Endothelial cell (in vitro differentiated cells): ENCODE data around the gene IFT43. TPM values are rescaled to one million over a fixed set of nuclear protein-coding genes. Genes with fewer than 3 reads are reported as not detected.

Experiments
- DNase-seq: peaks from one replicate; pipeline ENCODE4 v3.0.0; 2021; ENCODE audit warnings: low spot score
- H3K27ac Mint-ChIP-seq: one replicate; pipeline ENCODE4 v1.8.0; 2021; ENCODE audit warnings: mixed read lengths, inconsistent platforms; ENCODE audit not compliant: unreplicated experiment
- H3K27me3 Mint-ChIP-seq: one replicate; pipeline ENCODE4 v1.8.0; 2021; ENCODE audit warnings: mild to moderate bottlenecking, moderate library complexity, mixed read lengths, inconsistent platforms; ENCODE audit not compliant: unreplicated experiment
- H3K36me3 Mint-ChIP-seq: one replicate; pipeline ENCODE4 v1.8.0; 2021; ENCODE audit warnings: mild to moderate bottlenecking, low read depth, mixed read lengths, inconsistent platforms; ENCODE audit not compliant: unreplicated experiment
- H3K4me1 Mint-ChIP-seq: one replicate; pipeline ENCODE4 v1.8.0; 2021; ENCODE audit warnings: mild to moderate bottlenecking, mixed read lengths, inconsistent platforms; ENCODE audit not compliant: unreplicated experiment
- H3K4me3 Mint-ChIP-seq: one replicate; pipeline ENCODE4 v1.8.0; 2021; ENCODE audit warnings: mild to moderate bottlenecking, mixed read lengths, inconsistent platforms; ENCODE audit not compliant: unreplicated experiment
- H3K9me3 Mint-ChIP-seq: one replicate; pipeline ENCODE4 v1.8.0; 2021; ENCODE audit warnings: mixed read lengths, inconsistent platforms; ENCODE audit not compliant: unreplicated experiment
- CTCF ChIP-seq: fragments of 200-600 bp; sonication (generic); IDR thresholded peaks from one replicate; pipeline ENCODE4 v1.5.0; 2021; ENCODE audit warnings: antibody characterized with exemption; ENCODE audit not compliant: unreplicated experiment
- total RNA-seq: library from RNA; stranded (reverse); fragmentation: NEBNext Ultra II Directional; extraction: Animal tissue kit (Norgen Biotek cat#: 25700); gene quantifications from one replicate; pipeline ENCODE4 v1.2.1, GENCODE V29; 2021; ENCODE audit not compliant: unreplicated experiment

IFT43 gene
- total RNA-seq, 1 donor from 2014 or later, result 22.8 TPM

DNA sequence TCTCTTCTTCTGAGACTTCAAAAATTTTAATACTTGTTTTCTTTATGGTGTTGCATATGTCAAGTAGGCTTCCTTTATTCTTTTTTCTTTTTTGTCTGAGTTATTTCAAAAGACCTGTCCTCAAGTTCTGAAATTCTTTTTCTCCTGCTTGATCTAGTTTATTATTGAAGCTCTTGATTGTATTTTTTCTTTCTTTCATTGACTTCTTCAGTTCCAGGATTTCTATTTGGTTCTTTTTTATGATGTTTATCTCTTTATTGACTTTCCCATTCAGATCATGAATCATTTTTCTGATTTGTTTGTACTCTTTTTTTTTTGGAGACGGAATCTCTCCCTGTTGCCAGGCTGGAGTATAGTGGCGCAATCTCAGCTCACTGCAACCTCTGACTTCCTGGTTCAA lies 34.1 kb downstream of the IFT43 start:
- Mint-ChIP-seq H3K27me3 (no peaks in the 10 kb centered on the region), H3K27ac (no peak overlapping the region), H3K36me3 (peaks cover 11% of the 10 kb centered on the region), H3K4me1 (no peaks in the 10 kb centered on the region), H3K4me3 (no peak overlapping the region), H3K9me3 (no peaks in the 10 kb centered on the region)
- DNase-seq, result no peak
- no peak for TF ChIP-seq CTCF

DNA sequence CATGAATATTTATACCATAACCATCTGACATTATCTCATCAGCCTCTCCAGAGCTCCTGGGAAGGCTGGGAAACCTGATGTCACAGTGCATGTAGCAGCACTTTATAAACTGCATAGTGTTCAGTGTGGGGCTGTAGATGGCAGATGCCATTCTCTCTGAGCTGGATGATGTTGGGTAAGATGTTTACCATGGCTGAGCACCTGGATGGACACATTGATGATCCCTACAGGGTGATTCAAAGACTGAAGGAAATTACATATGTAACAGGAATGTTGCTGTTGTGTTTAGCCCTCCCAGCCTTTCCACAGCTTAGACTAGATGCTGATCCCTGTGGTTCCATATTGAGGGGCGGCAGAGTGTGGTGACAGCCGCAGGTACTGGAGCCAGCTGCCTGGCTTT lies 37.4 kb downstream of the IFT43 start:
- Mint-ChIP-seq H3K36me3 (peaks cover 11% of the 10 kb centered on the region), H3K4me3 (no peak overlapping the region), H3K4me1 (no peaks in the 10 kb centered on the region), H3K27ac (no peak overlapping the region), H3K9me3 (no peaks in the 10 kb centered on the region), H3K27me3 (no peaks in the 10 kb centered on the region)
- no peak for DNase-seq
- no peak for TF ChIP-seq CTCF

- TF ChIP-seq CTCF, result no peak
- Mint-ChIP-seq H3K4me1 (no peaks in the 10 kb centered on the region), H3K9me3 (no peaks in the 10 kb centered on the region), H3K4me3 (no peak overlapping the region), H3K27me3 (no peaks in the 10 kb centered on the region), H3K27ac (no peak overlapping the region), H3K36me3 (peaks cover 11% of the 10 kb centered on the region)
- DNase-seq, result no peak
Measured at GRCh38 chr14:76023757-76024156, 38.2 kb downstream of the IFT43 start.

DNA sequence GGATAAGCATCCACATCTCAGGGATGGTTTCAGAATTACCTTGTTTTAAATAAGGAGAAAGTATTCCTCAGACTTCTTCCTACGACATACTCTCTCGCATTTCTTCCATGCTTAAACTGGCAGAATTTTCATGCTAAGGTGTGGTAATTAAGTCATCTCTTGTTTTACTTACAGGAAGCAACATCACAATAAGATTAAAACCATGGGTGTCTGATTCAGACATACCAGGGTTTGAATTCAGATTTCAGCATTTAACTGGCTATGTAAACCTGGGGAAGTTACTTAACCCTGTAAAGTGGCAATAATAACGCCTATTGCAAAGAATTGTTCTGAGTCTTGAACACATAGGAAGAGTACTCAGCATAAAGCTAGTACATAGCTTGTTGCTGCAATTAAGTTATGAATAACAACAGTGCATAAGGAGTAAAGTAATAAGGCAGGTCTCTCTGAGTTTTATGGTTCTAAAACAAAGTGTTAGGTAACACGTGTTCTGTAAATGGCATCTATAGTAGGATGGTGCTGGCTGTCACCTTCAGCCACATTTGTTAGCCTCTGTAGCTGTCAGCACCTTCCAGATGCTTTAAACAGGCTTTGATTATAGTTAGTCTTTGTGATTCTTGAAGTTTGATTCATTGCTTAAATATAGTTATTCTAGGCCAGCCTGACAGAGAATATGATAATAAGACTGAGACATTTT lies 38.8 kb downstream of the IFT43 start:
- Mint-ChIP-seq H3K4me1 (no peaks in the 10 kb centered on the region), H3K4me3 (no peak overlapping the region), H3K27ac (no peak overlapping the region), H3K36me3 (peaks cover 11% of the 10 kb centered on the region), H3K27me3 (no peaks in the 10 kb centered on the region), H3K9me3 (no peaks in the 10 kb centered on the region)
- no peak for TF ChIP-seq CTCF
- no peak for DNase-seq

- Mint-ChIP-seq H3K27ac (no peak overlapping the region), H3K36me3 (no peaks in the 10 kb centered on the region), H3K27me3 (no peaks in the 10 kb centered on the region), H3K9me3 (no peaks in the 10 kb centered on the region), H3K4me3 (no peak overlapping the region), H3K4me1 (no peaks in the 10 kb centered on the region)
- no peak for DNase-seq
- TF ChIP-seq CTCF, result no peak
Measured at GRCh38 chr14:76034566-76034965, 49.0 kb downstream of the IFT43 start.
